DMS114 treated with DMSO at 0.1 percent for 48 hours (cell line): ENCODE data around the gene TSPAN4.

Source experiments
- DNase-seq: peaks from one replicate; lab custom pipeline; 2025; ENCODE audit not compliant: unreplicated experiment; lab: John Stamatoyannopoulos, UW

Gene TSPAN4

GRCh38 chr11:905952-906351 is 63.3 kb downstream of the TSPAN4 start:
- no peak for DNase-seq

GRCh38 chr11:907668-908067 is 65.0 kb downstream of the TSPAN4 start:
- DNase-seq = no peak

- DNase-seq = no peak
Observed at GRCh38 chr11:908273-908672, 65.6 kb downstream of the TSPAN4 start.

- DNase-seq = no peak
Observed at GRCh38 chr11:909406-909805, 66.8 kb downstream of the TSPAN4 start.

GRCh38 chr11:910044-910588 is 67.5 kb downstream of the TSPAN4 start:
- DNase-seq = no peak

DNA sequence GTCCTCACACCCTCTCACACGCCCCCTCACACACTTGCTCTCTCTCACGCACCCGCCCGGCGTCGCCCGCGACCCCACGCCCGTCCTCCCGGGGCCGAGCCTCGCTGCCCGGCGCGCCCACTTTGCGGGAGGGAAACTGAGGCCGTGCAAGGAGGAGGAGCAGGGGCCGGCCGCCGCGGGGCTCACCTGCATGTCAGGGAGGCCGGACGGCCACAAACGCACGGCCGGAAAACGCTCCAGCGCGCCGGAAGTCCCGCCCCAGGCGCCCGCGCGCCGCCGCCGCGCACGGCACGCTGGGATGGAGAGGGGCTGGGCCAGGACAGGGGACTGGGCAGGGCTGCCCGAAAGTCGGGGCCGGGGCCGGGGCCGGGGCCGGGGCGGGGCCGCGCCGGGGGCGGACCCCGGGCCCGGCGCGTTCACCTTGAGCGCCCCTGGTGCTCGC is 68.0 kb downstream of the TSPAN4 start, which contains the start of gene CHID1:
Gene CHID1, minus strand, starts transcription at position 222 of the 442 bp plus-strand sequence. CDS start 5,994 bp downstream, outside the sequence.
- DNase-seq = peak; percentile 37

DNA sequence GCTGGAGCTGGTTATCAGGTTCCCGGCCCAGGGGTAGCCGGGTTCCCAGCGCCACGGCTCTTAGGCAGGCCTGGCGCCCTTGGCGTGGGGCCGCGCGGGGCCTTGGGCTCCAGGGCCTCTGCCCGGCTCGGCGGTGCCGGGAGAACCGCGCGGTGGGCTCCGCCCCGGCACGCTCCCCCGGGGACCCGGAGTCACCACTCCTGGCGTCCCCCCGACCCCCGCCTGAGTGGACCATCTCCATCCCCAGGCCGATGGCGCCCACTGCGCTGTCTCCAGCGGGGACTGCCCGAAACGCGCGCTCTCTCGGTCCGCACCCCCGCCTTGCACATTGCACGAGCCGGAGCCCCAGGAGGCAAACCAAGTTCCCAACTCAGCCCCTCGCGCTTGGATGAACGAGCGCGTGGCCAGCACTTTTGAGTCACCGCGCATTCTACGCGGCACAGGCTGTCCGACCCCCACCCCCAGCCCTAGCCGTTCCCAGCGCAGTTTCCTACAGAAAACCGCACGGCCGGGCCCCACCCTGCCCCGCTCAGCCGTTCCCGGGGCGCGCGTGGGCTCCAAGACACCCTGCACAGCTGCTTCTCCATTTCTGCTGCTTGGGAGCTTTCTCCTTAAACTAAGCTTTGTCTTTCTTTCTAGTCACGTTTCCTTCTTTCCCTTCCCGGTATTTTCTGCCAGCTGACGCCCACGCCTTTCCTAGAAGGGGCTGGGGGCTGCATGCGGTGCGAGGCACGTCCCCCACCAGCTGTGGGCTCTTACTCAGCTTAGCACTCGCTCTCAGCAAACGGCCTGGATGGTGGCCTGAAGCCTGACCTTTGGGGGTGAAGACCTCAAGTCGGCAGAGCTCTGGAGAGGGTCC is 68.6 kb downstream of the TSPAN4 start:
- DNase-seq = no peak

DNA sequence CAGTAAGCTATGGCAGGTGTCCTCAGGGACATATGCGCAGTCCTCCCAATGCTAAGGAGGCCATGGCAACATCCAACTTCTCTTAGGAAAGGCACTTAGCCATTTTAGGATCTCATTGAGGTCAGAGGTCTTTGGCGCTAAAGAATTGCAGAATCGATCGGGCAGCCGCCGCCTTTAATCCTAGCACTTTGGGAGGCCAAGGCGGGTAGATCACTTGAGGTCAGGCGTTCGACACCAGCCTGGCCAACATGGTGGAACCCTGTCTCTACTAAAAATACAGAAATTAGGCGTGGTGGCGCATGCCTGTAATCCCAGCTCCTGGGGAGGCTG is 69.2 kb downstream of the TSPAN4 start:
- no peak for DNase-seq

- DNase-seq = no peak
Observed at GRCh38 chr11:912266-912665, 69.6 kb downstream of the TSPAN4 start.

DNA sequence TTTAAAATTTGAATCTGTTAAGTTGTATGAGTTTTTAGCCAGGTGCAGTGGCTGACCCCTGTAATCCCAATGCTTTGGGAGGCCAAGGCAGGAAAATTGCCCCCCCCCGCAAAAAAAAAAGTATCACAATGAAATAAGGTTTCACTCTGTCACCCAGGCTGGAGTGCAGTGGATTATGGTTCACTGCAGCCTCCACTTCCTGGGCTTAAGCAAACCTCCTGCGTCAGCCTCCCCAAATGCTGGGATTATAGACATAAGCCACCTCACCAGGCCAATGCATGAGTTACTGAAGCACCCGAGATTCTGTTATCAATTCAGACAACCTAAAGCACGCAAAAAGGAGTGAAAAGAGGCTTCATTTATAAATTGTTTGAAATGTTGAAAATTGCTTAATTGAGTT is 70.4 kb downstream of the TSPAN4 start:
- DNase-seq = no peak

DNA sequence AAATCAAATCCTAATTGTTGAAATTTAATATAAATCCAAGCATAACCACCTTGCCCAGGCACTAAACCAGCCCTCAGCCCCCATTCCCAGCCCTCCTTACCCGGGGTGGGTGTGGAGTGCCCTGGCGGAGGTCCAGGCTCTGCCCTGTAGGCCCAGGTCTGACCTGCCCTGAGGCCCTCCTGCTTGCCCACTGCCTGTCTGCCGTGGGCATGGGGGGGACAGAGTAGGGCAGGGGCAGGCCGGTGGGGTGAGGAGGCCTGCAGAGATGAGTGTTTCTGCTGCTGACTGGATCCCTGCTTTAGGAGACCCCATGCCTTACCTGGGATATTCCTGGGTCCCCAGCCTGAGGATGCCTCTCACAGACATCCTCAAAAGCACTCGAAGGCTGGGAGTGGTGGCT is 71.6 kb downstream of the TSPAN4 start:
- no peak for DNase-seq

- DNase-seq = no peak
Observed at GRCh38 chr11:914747-915501, 72.3 kb downstream of the TSPAN4 start.
